IMR-90 (cell line): Measurements from ENCODE around the gene MCTP1. TPM values are rescaled to one million over a fixed set of nuclear protein-coding genes. Genes with fewer than 3 reads are reported as not detected.

Experiments
- ATAC-seq: fragments of 200-7000 bp; cut with Tn5 transposase; 2 replicates; pipeline ENCODE4 v1.9.1; 2020; ENCODE audit warnings: low read depth, mild to moderate bottlenecking, moderate library complexity
- BruUV-seq: library from RNA; stranded (reverse); fragments of 400-500 nt; replicated peaks from 2 replicates; lab custom pipeline; 2021; lab: Mats Ljungman, UMichigan
- CTCF ChIA-PET: fragments of 300-600 bp; formaldehyde crosslinking; extraction: SDS; loops from one replicate; lab custom pipeline; 2021; ENCODE audit warnings: antibody characterized with exemption; lab: Yijun Ruan, JAX
- POLR2A ChIA-PET: fragments of 300-600 bp; sonication (Branson Sonifier 250); formaldehyde crosslinking; loops from one replicate; lab custom pipeline; 2022; ENCODE audit warnings: antibody characterized with exemption; ENCODE audit not compliant: unreplicated experiment; lab: Charles Lee
- DNase-seq: peaks from one replicate; pipeline ENCODE4 v3.0.0; 2013
- H2AFZ ChIP-seq: replicated peaks from 2 replicates; pipeline ENCODE3; 2013; ENCODE audit warnings: low read length, mild to moderate bottlenecking; ENCODE audit not compliant: poor library complexity
- H2AK5ac ChIP-seq: 2 replicates; pipeline ENCODE4 v1.6.1; 2013; ENCODE audit warnings: low read depth, low read length, inconsistent platforms
- H2AK9ac ChIP-seq: replicated peaks from 2 replicates; pipeline ENCODE3; 2013; ENCODE audit warnings: mild to moderate bottlenecking, low read depth, low read length, moderate library complexity; ENCODE audit not compliant: poor library complexity
- H2BK120ac ChIP-seq: 2 replicates; pipeline ENCODE4 v1.6.1; 2013; ENCODE audit warnings: low read depth, low read length, inconsistent platforms
- H2BK15ac ChIP-seq: 3 replicates; pipeline ENCODE4 v1.6.1; 2013; ENCODE audit warnings: low read depth, low read length, inconsistent platforms
- H2BK20ac ChIP-seq: 2 replicates; pipeline ENCODE4 v1.6.1; 2013; ENCODE audit warnings: low read depth, mild to moderate bottlenecking, inconsistent platforms, low read length, moderate library complexity
- H2BK5ac ChIP-seq: 2 replicates; pipeline ENCODE4 v1.6.1; 2013; ENCODE audit warnings: mild to moderate bottlenecking, low read depth, low read length, inconsistent platforms; ENCODE audit not compliant: poor library complexity, severe bottlenecking
- H3K14ac ChIP-seq: replicated peaks from 2 replicates; pipeline ENCODE4 v1.6.1; 2013; ENCODE audit warnings: low read depth, low read length, inconsistent platforms
- H3K18ac ChIP-seq: 2 replicates; pipeline ENCODE4 v1.6.1; 2013; ENCODE audit warnings: low read depth, low read length, control low read depth
- H3K23ac ChIP-seq: 2 replicates; pipeline ENCODE4 v1.6.1; 2013; ENCODE audit warnings: low read depth, low read length, inconsistent platforms
- H3K27ac ChIP-seq: 2 replicates; pipeline ENCODE4 v1.5.1; 2013; ENCODE audit warnings: mild to moderate bottlenecking, control low read depth, low read length; ENCODE audit not compliant: insufficient read depth
- H3K27me3 ChIP-seq: 2 replicates; pipeline ENCODE4 v1.6.1; 2013; ENCODE audit warnings: low read length; ENCODE audit not compliant: control insufficient read depth, insufficient read depth
- H3K36me3 ChIP-seq: 2 replicates; pipeline ENCODE4 v1.6.1; 2013; ENCODE audit warnings: low read length, mixed read lengths; ENCODE audit not compliant: control insufficient read depth, insufficient read depth
- H3K4ac ChIP-seq: 2 replicates; pipeline ENCODE4 v1.6.1; 2013; ENCODE audit warnings: low read depth, low read length, inconsistent platforms
- H3K4me1 ChIP-seq: 2 replicates; pipeline ENCODE4 v1.6.1; 2013; ENCODE audit warnings: low read length, mixed read lengths; ENCODE audit not compliant: control insufficient read depth, insufficient read depth
- H3K4me2 ChIP-seq: 2 replicates; pipeline ENCODE4 v1.6.1; 2013; ENCODE audit warnings: low read depth, mild to moderate bottlenecking, control low read depth, low read length, moderate library complexity
- H3K4me3 ChIP-seq: 2 replicates; pipeline ENCODE4 v1.5.1; 2013; ENCODE audit warnings: low read depth, mild to moderate bottlenecking, control low read depth, low read length, moderate library complexity; ENCODE audit not compliant: insufficient read depth
- H3K56ac ChIP-seq: 2 replicates; pipeline ENCODE4 v1.6.1; 2013; ENCODE audit warnings: low read length, inconsistent platforms; ENCODE audit not compliant: insufficient read depth; ENCODE audit errors: extremely low read depth
- H3K79me1 ChIP-seq, 2 experiments: 2 replicates each; pipeline ENCODE4 v1.6.1; 2013; ENCODE audit warnings: low read length in 2 of 2, inconsistent platforms in 1 of 2, low read depth in 1 of 2
- H3K9ac ChIP-seq: 2 replicates; pipeline ENCODE4 v1.6.1; 2013; ENCODE audit warnings: low read depth, low read length, control low read depth
- H3K9me1 ChIP-seq: 2 replicates; pipeline ENCODE4 v1.6.1; 2013; ENCODE audit warnings: low read length, inconsistent platforms; ENCODE audit not compliant: insufficient read depth
- H3K9me3 ChIP-seq: 2 replicates; pipeline ENCODE4 v1.6.1; 2013; ENCODE audit warnings: low read length; ENCODE audit not compliant: control insufficient read depth, insufficient read depth
- H4K20me1 ChIP-seq: 2 replicates; pipeline ENCODE4 v1.6.1; 2013; ENCODE audit warnings: low read length, inconsistent platforms; ENCODE audit not compliant: insufficient read depth
- H4K5ac ChIP-seq: 2 replicates; pipeline ENCODE4 v1.6.1; 2013; ENCODE audit warnings: mild to moderate bottlenecking, low read depth, low read length, control low read depth
- H4K8ac ChIP-seq, 2 experiments: 2 replicates each; pipeline ENCODE4 v1.6.1; 2013; ENCODE audit warnings: low read depth in 2 of 2, low read length in 2 of 2, control low read depth in 1 of 2, inconsistent platforms in 1 of 2
- H4K91ac ChIP-seq: 2 replicates; pipeline ENCODE4 v1.6.1; 2013; ENCODE audit warnings: low read depth, low read length, inconsistent platforms; ENCODE audit not compliant: insufficient read depth
- FOS ChIP-seq: fragments of 150-350 bp; IDR thresholded peaks from 2 replicates; pipeline ENCODE4 v1.6.1; 2016; ENCODE audit warnings: low read depth, low read length
- MAZ ChIP-seq: IDR thresholded peaks from 2 replicates; pipeline ENCODE4 v1.6.1; 2012; ENCODE audit warnings: low read depth, mild to moderate bottlenecking, low read length, improper control_type of control experiment, moderate library complexity, borderline replicate concordance
- POLR2A ChIP-seq: IDR thresholded peaks from 2 replicates; pipeline ENCODE4 v1.6.1; 2012; ENCODE audit warnings: mild to moderate bottlenecking, low read depth, low read length
- RCOR1 ChIP-seq: IDR thresholded peaks from 2 replicates; pipeline ENCODE4 v1.6.1; 2012; ENCODE audit warnings: mild to moderate bottlenecking, low read length, improper control_type of control experiment; ENCODE audit not compliant: insufficient replicate concordance
- RFX5 ChIP-seq: IDR thresholded peaks from 2 replicates; pipeline ENCODE4 v1.8.0; 2012; ENCODE audit warnings: low read depth, mild to moderate bottlenecking, low read length, moderate library complexity
- WGBS, 2 experiments: methylation state at CpG; one replicate each; pipeline versions ENCODE4 v1.1.5 to v1.1.7; 2013; ENCODE audit warnings: missing lambda C conversion rate in 2 of 2; ENCODE audit not compliant: insufficient read length in 1 of 2; ENCODE audit errors: extremely low coverage in 2 of 2; 5-methylcytosine and 5-hydroxymethylcytosine counted together
- dilution Hi-C: fragments of 300-500 bp; cut with HindIII; formaldehyde crosslinking; loops from one replicate; pipeline ENCODE4 v1.14.3; 2018; ENCODE audit warnings: low sequenced_read_pairs; ENCODE audit not compliant: unreplicated experiment
- in situ Hi-C: fragments of 300-500 bp; cut with MboI; formaldehyde crosslinking; loops from 3 replicates; pipeline ENCODE4 v1.14.3; 2019; ENCODE audit warnings: low sequenced_read_pairs, inconsistent platforms, mixed read lengths
- intact Hi-C: fragments of 100-400 bp; cut with micrococcal nuclease; formaldehyde crosslinking; loops from 2 replicates; pipeline ENCODE4 v1.10.0; 2022
- polyA plus RNA-seq, 3 experiments: library from polyadenylated mRNA; depleted of rRNA; stranded (reverse); fragments of >200 nt; gene quantifications; 2 replicates each; pipeline ENCODE4 v1.2.3, GENCODE V29; 2012; ENCODE audit warnings: low replicate concordance in 1 of 3
- total RNA-seq: library from RNA; depleted of rRNA; stranded (reverse); fragments of >200 nt; gene quantifications from 2 replicates; pipeline ENCODE4 v1.2.3, GENCODE V29; 2012

The MCTP1 gene
- total and polyA plus RNA-seq, 2 of the 4 experiments (the other 2 are of a cell fraction), result 0.21 TPM; not detected in 1

DNA sequence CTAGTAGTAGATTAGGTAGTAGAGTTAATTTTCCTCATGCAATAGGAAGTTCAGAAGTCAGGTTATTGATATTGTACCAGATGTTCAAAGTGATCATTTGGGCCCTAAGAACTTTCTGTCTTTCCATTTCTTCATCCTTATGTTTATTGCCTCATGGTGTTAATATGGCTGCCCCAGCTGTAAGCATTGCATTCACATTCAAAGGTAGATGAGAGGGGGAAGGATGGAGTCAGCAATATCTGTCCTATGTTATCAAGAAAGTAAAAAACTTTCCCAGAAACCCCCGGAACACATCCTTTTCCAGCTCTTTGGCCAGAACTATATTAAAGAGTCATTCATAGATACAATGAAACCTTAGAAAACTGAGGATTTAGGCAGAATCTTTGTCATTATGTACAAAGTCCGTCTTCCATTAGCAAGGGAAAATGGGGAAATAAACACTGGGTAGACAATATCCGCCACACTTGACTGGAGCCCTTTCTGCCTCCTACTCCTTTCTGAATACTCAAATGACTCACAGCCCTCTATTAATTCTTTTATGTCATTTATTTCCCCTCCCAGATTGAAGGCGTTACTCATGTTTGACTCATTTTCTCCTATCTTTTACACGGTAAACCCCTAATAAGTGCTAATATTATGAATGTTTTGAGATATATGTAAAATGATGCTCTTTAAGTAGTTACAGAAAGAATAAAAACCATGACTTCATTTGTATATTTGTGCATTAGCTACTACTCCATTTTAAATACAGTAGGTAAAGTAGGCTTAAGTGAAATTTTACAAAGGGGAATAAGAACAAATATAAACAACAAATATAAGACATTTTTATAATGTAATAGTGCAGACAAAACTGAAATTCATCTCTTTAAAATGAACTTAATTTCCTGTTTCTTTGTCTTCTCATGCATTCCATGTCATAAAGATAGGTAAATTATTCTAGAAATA, 538.8 kb downstream of the MCTP1 start:
- Histone ChIP-seq H2AK9ac (no peak overlapping the region), H3K56ac (no peak overlapping the region), H2AK5ac (no peak overlapping the region), H3K27me3 (no peaks in the 10 kb centered on the region), H3K36me3 (no peaks in the 10 kb centered on the region), H2BK120ac (no peak overlapping the region), H3K9me1 (no peaks in the 10 kb centered on the region), H2AFZ (no peak overlapping the region), H3K9ac (no peak overlapping the region), H4K91ac (no peak overlapping the region), H2BK15ac (no peak overlapping the region), H3K9me3 (no peaks in the 10 kb centered on the region), H3K27ac (no peak overlapping the region), H3K18ac (no peak overlapping the region), H3K4me2 (no peak overlapping the region), H3K4me1 (no peaks in the 10 kb centered on the region), H4K8ac (no peak overlapping the region), H3K79me1 (no peaks in the 10 kb centered on the region), H3K23ac (no peak overlapping the region), H3K4me3 (no peak overlapping the region), H2BK20ac (no peak overlapping the region), H3K4ac (no peak overlapping the region), H3K14ac (no peak overlapping the region), H4K20me1 (no peaks in the 10 kb centered on the region), H2BK5ac (no peak overlapping the region), H4K5ac (no peak overlapping the region)
- in situ Hi-C loops, result no loop called here
- intact Hi-C loops, result no loop called here
- WGBS, 2 experiments, result no CpG with 5 or more reads among the region's 5 CpGs
- dilution Hi-C loops, result no loop called here
- BruUV-seq, result no TSS peak
- CTCF ChIA-PET, result no interaction called here
- ATAC-seq (no peak; the same call in 1 of the 2 replicates), DNase-seq (peak; percentile 59)
- POLR2A ChIA-PET, result interaction anchor here (0.6 kb wide), 1 partner anchor 1654 kb away, joined by 3 read pairs; no protein-coding TSS in a partner anchor
- no peak for TF ChIP-seq RFX5
- TF ChIP-seq MAZ, result no peak
- peak; percentile 53; the same call in 1 of the 2 replicates for TF ChIP-seq FOS
- no peak for TF ChIP-seq RCOR1
- no peak for TF ChIP-seq POLR2A
